GM21528 (cell line): ENCODE measurements around the gene RPGRIP1L.

ENCODE experiments used
- ATAC-seq: cut with Tn5 transposase; IDR thresholded peaks from one replicate; pipeline ENCODE4 v1.9.1; 2021; ENCODE audit warnings: mild to moderate bottlenecking, moderate library complexity; ENCODE audit not compliant: unreplicated experiment, low FRiP score

RPGRIP1L gene

GRCh38 chr16:53664724-53665345 lies 38.8 kb downstream of the RPGRIP1L start:
- ATAC-seq = no peak

- no peak for ATAC-seq
Measured at GRCh38 chr16:53662072-53662471, 41.6 kb downstream of the RPGRIP1L start.

- ATAC-seq = no peak
Measured at GRCh38 chr16:53654946-53655345, 48.7 kb downstream of the RPGRIP1L start.

- no peak for ATAC-seq
Measured at GRCh38 chr16:53651357-53651756, 52.3 kb downstream of the RPGRIP1L start.

GRCh38 chr16:53646506-53646905 lies 57.2 kb downstream of the RPGRIP1L start:
- no peak for ATAC-seq

- ATAC-seq = no peak
Measured at GRCh38 chr16:53643474-53643873, 60.2 kb downstream of the RPGRIP1L start.

- no peak for ATAC-seq
Measured at GRCh38 chr16:53642094-53642493, 61.6 kb downstream of the RPGRIP1L start.

- ATAC-seq = no peak
Measured at GRCh38 chr16:53636978-53637377, 66.7 kb downstream of the RPGRIP1L start.

GRCh38 chr16:53632526-53632925 lies 71.1 kb downstream of the RPGRIP1L start:
- ATAC-seq = no peak

- no peak for ATAC-seq
Measured at GRCh38 chr16:53631236-53632025, 72.2 kb downstream of the RPGRIP1L start.

GRCh38 chr16:53629607-53630312 lies 73.9 kb downstream of the RPGRIP1L start:
- no peak for ATAC-seq

GRCh38 chr16:53629151-53629550 lies 74.5 kb downstream of the RPGRIP1L start:
- ATAC-seq = no peak

GRCh38 chr16:53626811-53627210 lies 76.8 kb downstream of the RPGRIP1L start:
- no peak for ATAC-seq

GRCh38 chr16:53626161-53626560 lies 77.5 kb downstream of the RPGRIP1L start:
- no peak for ATAC-seq

GRCh38 chr16:53625221-53625620 lies 78.4 kb downstream of the RPGRIP1L start:
- no peak for ATAC-seq

GRCh38 chr16:53622315-53622714 lies 81.3 kb downstream of the RPGRIP1L start:
- ATAC-seq = no peak

- ATAC-seq = no peak
Measured at GRCh38 chr16:53620476-53620875, 83.2 kb downstream of the RPGRIP1L start.

GRCh38 chr16:53619235-53619634 lies 84.4 kb downstream of the RPGRIP1L start:
- no peak for ATAC-seq

GRCh38 chr16:53614346-53614745 lies 89.3 kb downstream of the RPGRIP1L start:
- ATAC-seq = no peak

- no peak for ATAC-seq
Measured at GRCh38 chr16:53612003-53612402, 91.7 kb downstream of the RPGRIP1L start.

- no peak for ATAC-seq
Measured at GRCh38 chr16:53611179-53611696, 92.4 kb downstream of the RPGRIP1L start.
